HG03442 (cell line): Measurements from ENCODE around the gene TBC1D14.

Source experiments
- ATAC-seq: cut with Tn5 transposase; IDR thresholded peaks from one replicate; pipeline ENCODE4 v1.9.1; 2021; ENCODE audit warnings: mild to moderate bottlenecking, moderate library complexity; ENCODE audit not compliant: unreplicated experiment

Gene TBC1D14

GRCh38 chr4:6944301-6945051 is 34.9 kb downstream of the TBC1D14 start:
- ATAC-seq = no peak

- ATAC-seq = no peak
Observed at GRCh38 chr4:6945052-6945409, 35.4 kb downstream of the TBC1D14 start.

GRCh38 chr4:6946497-6946896 is 36.9 kb downstream of the TBC1D14 start:
- no peak for ATAC-seq

GRCh38 chr4:6948134-6948460 is 38.5 kb downstream of the TBC1D14 start:
- ATAC-seq = no peak

GRCh38 chr4:6951880-6952381 is 42.3 kb downstream of the TBC1D14 start:
- ATAC-seq = no peak

- no peak for ATAC-seq
Observed at GRCh38 chr4:6953751-6954380, 44.2 kb downstream of the TBC1D14 start.

GRCh38 chr4:6955261-6955911 is 45.8 kb downstream of the TBC1D14 start:
- ATAC-seq = no peak

- no peak for ATAC-seq
Observed at GRCh38 chr4:6956087-6956433, 46.4 kb downstream of the TBC1D14 start.

GRCh38 chr4:6956434-6957147 is 47.0 kb downstream of the TBC1D14 start:
- ATAC-seq = no peak

- ATAC-seq = no peak
Observed at GRCh38 chr4:6957148-6957520, 47.5 kb downstream of the TBC1D14 start.

GRCh38 chr4:6957994-6958393 is 48.4 kb downstream of the TBC1D14 start:
- ATAC-seq = no peak

GRCh38 chr4:6959261-6959660 is 49.6 kb downstream of the TBC1D14 start:
- no peak for ATAC-seq

GRCh38 chr4:6960154-6960553 is 50.5 kb downstream of the TBC1D14 start:
- no peak for ATAC-seq

- no peak for ATAC-seq
Observed at GRCh38 chr4:6960628-6961412, 51.2 kb downstream of the TBC1D14 start.

GRCh38 chr4:6961496-6962210 is 52.0 kb downstream of the TBC1D14 start:
- no peak for ATAC-seq

GRCh38 chr4:6962211-6963041 is 52.8 kb downstream of the TBC1D14 start:
- ATAC-seq = no peak

GRCh38 chr4:6963139-6963611 is 53.5 kb downstream of the TBC1D14 start:
- ATAC-seq = no peak

GRCh38 chr4:6964858-6965257 is 55.2 kb downstream of the TBC1D14 start:
- ATAC-seq = no peak

- no peak for ATAC-seq
Observed at GRCh38 chr4:6965329-6965728, 55.7 kb downstream of the TBC1D14 start.
